Endothelial cell of umbilical vein (primary cell): ENCODE results near the gene GMEB2. TPM values are rescaled to one million over a fixed set of nuclear protein-coding genes. Genes with fewer than 3 reads are reported as not detected.

Source experiments
- BruUV-seq: library from RNA; stranded (reverse); fragments of 400-500 nt; replicated peaks from 2 replicates; lab custom pipeline; 2021; lab: Mats Ljungman, UMichigan
- CTCF ChIA-PET: fragments of 300-600, 350-600 bp; sonication (Branson Sonifier 250); formaldehyde crosslinking; loops from one replicate; lab custom pipeline; 2021; ENCODE audit warnings: antibody characterized with exemption, inconsistent platforms; lab: Charles Lee
- POLR2A ChIA-PET: fragments of 300-600, 350-600 bp; sonication (Branson Sonifier 250); formaldehyde crosslinking; loops from one replicate; lab custom pipeline; 2021; ENCODE audit warnings: antibody characterized with exemption, inconsistent platforms; lab: Charles Lee
- DNase-seq: peaks from one replicate; pipeline ENCODE4 v3.0.0-alpha.2; 2011; ENCODE audit warnings: low read depth, low spot score
- FAIRE-seq: peaks from 2 replicates; lab custom pipeline; 2011; peaks lifted over from hg19 to GRCh38; lab: Jason Lieb, UNC
- H2AFZ ChIP-seq: 2 replicates; pipeline ENCODE4 v1.6.0; 2012; ENCODE audit warnings: low read depth, low read length, control low read depth, inconsistent platforms
- H3K27ac ChIP-seq: 2 replicates; pipeline ENCODE4 v1.5.1; 2011; ENCODE audit warnings: low read depth, mild to moderate bottlenecking, control low read depth, low read length, moderate library complexity; ENCODE audit not compliant: insufficient read depth
- H3K27me3 ChIP-seq, 2 experiments: 2 replicates each; pipeline versions ENCODE4 v1.6.0 to v1.6.1; 2011; ENCODE audit warnings: low read length in 2 of 2, mixed read lengths in 1 of 2; ENCODE audit not compliant: control insufficient read depth in 2 of 2, insufficient read depth in 2 of 2
- H3K36me3 ChIP-seq, 2 experiments: 2 replicates in 1 of 2; 3 replicates in 1 of 2; pipeline ENCODE4 v1.5.1; 2011; ENCODE audit warnings: low read length in 2 of 2, mild to moderate bottlenecking in 1 of 2, moderate library complexity in 1 of 2; ENCODE audit not compliant: control insufficient read depth in 2 of 2, insufficient read depth in 2 of 2; ENCODE audit errors: extremely low read depth in 1 of 2
- H3K4me1 ChIP-seq: 3 replicates; pipeline ENCODE4 v1.5.1; 2011; ENCODE audit warnings: mild to moderate bottlenecking, low read length; ENCODE audit not compliant: control insufficient read depth, insufficient read depth; ENCODE audit errors: extremely low read depth
- H3K4me2 ChIP-seq: 2 replicates; pipeline ENCODE4 v1.6.1; 2011; ENCODE audit warnings: low read length, control low read depth, mixed read lengths; ENCODE audit not compliant: insufficient read depth
- H3K4me3 ChIP-seq, 3 experiments: fragments of 200-600 bp in 1 of 3; sonication (generic), shearing (Covaris generic) in 1 of 3; replicated peaks in 1 of 3; 2 replicates each; pipeline ENCODE4 v1.5.1; 2011 to 2016; ENCODE audit warnings: control low read depth in 3 of 3, low read length in 3 of 3, mild to moderate bottlenecking in 2 of 3, inconsistent platforms in 1 of 3, low read depth in 1 of 3, moderate library complexity in 1 of 3; ENCODE audit not compliant: insufficient read depth in 1 of 3
- H3K79me2 ChIP-seq: 2 replicates; pipeline ENCODE4 v1.6.0; 2012; ENCODE audit warnings: low read length, inconsistent platforms; ENCODE audit not compliant: control insufficient read depth, insufficient read depth
- H3K9ac ChIP-seq: replicated peaks from 2 replicates; pipeline ENCODE3; 2011; ENCODE audit warnings: low read length, control low read depth; ENCODE audit not compliant: insufficient read depth; ENCODE audit errors: extremely low read depth
- H3K9me1 ChIP-seq: replicated peaks from 3 replicates; pipeline ENCODE4 v1.6.0; 2011; ENCODE audit warnings: mild to moderate bottlenecking, low read length; ENCODE audit not compliant: control insufficient read depth, insufficient read depth; ENCODE audit errors: extremely low read depth
- H3K9me3 ChIP-seq: replicated peaks from 2 replicates; pipeline ENCODE4 v1.5.1; 2012; ENCODE audit warnings: low read length, inconsistent platforms; ENCODE audit not compliant: control insufficient read depth, insufficient read depth
- H4K20me1 ChIP-seq: replicated peaks from 2 replicates; pipeline ENCODE3; 2011; ENCODE audit warnings: mild to moderate bottlenecking, low read length; ENCODE audit not compliant: control insufficient read depth, insufficient read depth; ENCODE audit errors: extremely low read depth
- EZH2 ChIP-seq: IDR thresholded peaks from 2 replicates; pipeline ENCODE4 v1.6.1; 2012; ENCODE audit warnings: borderline replicate concordance, low read depth, mild to moderate bottlenecking, moderate library complexity, low read length, inconsistent platforms; ENCODE audit not compliant: severe bottlenecking
- FOS ChIP-seq: IDR thresholded peaks from 2 replicates; pipeline ENCODE4 v1.6.1; 2011; ENCODE audit warnings: mild to moderate bottlenecking, low read length, moderate library complexity, borderline replicate concordance; ENCODE audit not compliant: insufficient read depth
- GATA2 ChIP-seq: IDR thresholded peaks from 2 replicates; pipeline ENCODE4 v1.7.0; 2011; ENCODE audit warnings: low read depth, mild to moderate bottlenecking, moderate library complexity, mixed read lengths, low read length; ENCODE audit not compliant: insufficient read length, insufficient read depth
- JUN ChIP-seq: IDR thresholded peaks from 2 replicates; pipeline ENCODE4 v1.6.1; 2011; ENCODE audit warnings: borderline replicate concordance, low read depth; ENCODE audit not compliant: insufficient read length, insufficient read depth
- MAX ChIP-seq: IDR thresholded peaks from 2 replicates; pipeline ENCODE4 v1.6.1; 2011; ENCODE audit not compliant: insufficient read depth, insufficient read length
- MYC ChIP-seq: IDR thresholded peaks from one replicate; pipeline ENCODE4 v1.6.1; 2011; ENCODE audit warnings: mild to moderate bottlenecking, low read depth, low read length
- POLR2A ChIP-seq: IDR thresholded peaks from 2 replicates; pipeline ENCODE4 v1.6.1; 2012; ENCODE audit warnings: low read depth, mild to moderate bottlenecking, control low read depth, low read length
- POLR2AphosphoS5 ChIP-seq: IDR thresholded peaks from 2 replicates; pipeline ENCODE4 v1.6.1; 2012; ENCODE audit warnings: low read depth, mild to moderate bottlenecking, control low read depth, low read length, moderate library complexity; ENCODE audit not compliant: insufficient read depth
- dilution Hi-C: fragments of 300-500 bp; cut with MboI; formaldehyde crosslinking; loops from one replicate; pipeline ENCODE4 v1.15.0; 2019; ENCODE audit warnings: low sequenced_read_pairs; ENCODE audit not compliant: extremely low pct_ligation_motif_present
- intact Hi-C: fragments of 100-400 bp; cut with micrococcal nuclease; formaldehyde crosslinking; loops from one replicate; pipeline ENCODE4 v1.10.0; 2022
- polyA plus RNA-seq, 4 experiments: library from polyadenylated mRNA; depleted of rRNA in 3 of 4; stranded (reverse) in 3 of 4; unstranded in 1 of 4; fragments of >200 nt; gene quantifications; 2 replicates each; pipeline versions ENCODE4 v1.2.1 to v1.2.3, GENCODE V29; 2011 to 2012; ENCODE audit warnings: missing spikeins in 1 of 4
- total RNA-seq: library from RNA; stranded (reverse); gene quantifications from 2 replicates; pipeline ENCODE4 v1.2.3, GENCODE V29; 2021
- TF ChIP-seq, protein P1 (sequence below), 2 donors: IDR thresholded peaks; 1 replicate in 1 of 2; 2 replicates in 1 of 2; pipeline ENCODE4 v1.5.1; 2011; ENCODE audit warnings: low read length in 2 of 2, mild to moderate bottlenecking in 2 of 2, moderate library complexity in 2 of 2, control low read depth in 1 of 2, inconsistent platforms in 1 of 2, low read depth in 1 of 2; ENCODE audit not compliant: insufficient read depth in 1 of 2; ENCODE audit errors: extremely low read depth in 1 of 2

GMEB2 gene
- total and polyA plus RNA-seq, 2 donors (not counting 3 experiments of a cell fraction or from before 2014, with no cell fraction given) = 12.7 to 14.1 TPM

- FAIRE-seq (no peak), DNase-seq (no peak)
- POLR2A ChIA-PET = no interaction called here
- BruUV-seq = no TSS peak
- Histone ChIP-seq H3K79me2 (peaks cover 5% of the 10 kb centered on the region), H3K4me2 (no peak overlapping the region), H3K27ac (no peak overlapping the region), H3K9me1 (no peaks in the 10 kb centered on the region), H3K9ac (no peak overlapping the region), H3K4me1 (peaks cover 10% of the 10 kb centered on the region), H4K20me1 (no peaks in the 10 kb centered on the region), H3K36me3 (no peaks in the 10 kb centered on the region), H3K27me3 (no peaks in the 10 kb centered on the region), H2AFZ (no peak overlapping the region), H3K4me3 (no peak overlapping the region), H3K9me3 (no peaks in the 10 kb centered on the region)
- dilution Hi-C loops (no loop called here), intact Hi-C loops (no loop called here)
- no peak for TF ChIP-seq POLR2AphosphoS5
- TF ChIP-seq GATA2 = no peak
- no peak for TF ChIP-seq POLR2A
- no peak for TF ChIP-seq JUN
- no peak for TF ChIP-seq FOS
- TF ChIP-seq MYC = no peak
- TF ChIP-seq EZH2 = no peak
- TF ChIP-seq, protein P1, sequence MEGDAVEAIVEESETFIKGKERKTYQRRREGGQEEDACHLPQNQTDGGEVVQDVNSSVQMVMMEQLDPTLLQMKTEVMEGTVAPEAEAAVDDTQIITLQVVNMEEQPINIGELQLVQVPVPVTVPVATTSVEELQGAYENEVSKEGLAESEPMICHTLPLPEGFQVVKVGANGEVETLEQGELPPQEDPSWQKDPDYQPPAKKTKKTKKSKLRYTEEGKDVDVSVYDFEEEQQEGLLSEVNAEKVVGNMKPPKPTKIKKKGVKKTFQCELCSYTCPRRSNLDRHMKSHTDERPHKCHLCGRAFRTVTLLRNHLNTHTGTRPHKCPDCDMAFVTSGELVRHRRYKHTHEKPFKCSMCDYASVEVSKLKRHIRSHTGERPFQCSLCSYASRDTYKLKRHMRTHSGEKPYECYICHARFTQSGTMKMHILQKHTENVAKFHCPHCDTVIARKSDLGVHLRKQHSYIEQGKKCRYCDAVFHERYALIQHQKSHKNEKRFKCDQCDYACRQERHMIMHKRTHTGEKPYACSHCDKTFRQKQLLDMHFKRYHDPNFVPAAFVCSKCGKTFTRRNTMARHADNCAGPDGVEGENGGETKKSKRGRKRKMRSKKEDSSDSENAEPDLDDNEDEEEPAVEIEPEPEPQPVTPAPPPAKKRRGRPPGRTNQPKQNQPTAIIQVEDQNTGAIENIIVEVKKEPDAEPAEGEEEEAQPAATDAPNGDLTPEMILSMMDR (IDR thresholded peaks at IDR 0.05; ENCODE audit: extremely low read depth in 1 of 2, insufficient read depth in 1 of 2, low read depth in 1 of 2, low read length in 2 of 2) = no peak
- TF ChIP-seq MAX = no peak
- CTCF ChIA-PET = interaction anchor here (0.6 kb wide), 1 partner anchor 39 kb away, joined by 3 read pairs; no protein-coding TSS in a partner anchor
Observed at GRCh38 chr20:63577317-63577894, 49.5 kb downstream of the GMEB2 start.
